ENCODE data around the gene MMP23B.
"Not testable (repeated sequence)": the region's sequence is repeated elsewhere in the genome, so short reads cannot be mapped to it uniquely, and the experiment has no call there.

Gene MMP23B

GRCh38 chr1:1631782-1632420 lies at the start of gene MMP23B:
TSS of gene MMP23B (plus strand) at chr1:1632173. CDS start at chr1:1632219, 46 bp downstream.
- Histone ChIP-seq H3K27ac (ENCODE audit: low read depth, low read length) (no peak within 1 kb of the TSS), H3K4me1 (ENCODE audit: control insufficient read depth, insufficient read depth, low read length, unreplicated experiment) (no peaks in the 10 kb centered on the region), H3K36me3 (ENCODE audit: insufficient read depth, low read length) (no peaks in the 10 kb centered on the region), H3K27me3 (ENCODE audit: insufficient read depth, low read length) (peaks cover 7% of the 10 kb centered on the region; the same call in 1 of the 2 replicates), H3K4me3 (ENCODE audit: low read depth, low read length) (no peak within 1 kb of the TSS), H3K79me2 (ENCODE audit: control insufficient read depth, insufficient read depth, low read length, unreplicated experiment) (no peaks in the 10 kb centered on the region), H2AFZ (ENCODE audit: low read length, unreplicated experiment) (no peak within 1 kb of the TSS)

- Histone ChIP-seq H3K27me3 (ENCODE audit: insufficient read depth, low read length) (peaks cover 26% of the 10 kb centered on the region), H3K4me3 (ENCODE audit: low read depth, low read length) (no peak overlapping the region), H3K4me1 (ENCODE audit: control insufficient read depth, insufficient read depth, low read length, unreplicated experiment) (no peaks in the 10 kb centered on the region)
Measured at GRCh38 chr1:1582585-1583346, 49.2 kb upstream of the MMP23B start.

GRCh38 chr1:1583347-1584010 lies 48.5 kb upstream of the MMP23B start:
- H3K27ac ChIP-seq (ENCODE audit: low read depth, low read length): no peak overlapping the region
- no peak overlapping the region for H3K4me3 ChIP-seq (ENCODE audit: low read depth, low read length)
- H3K36me3 ChIP-seq (ENCODE audit: insufficient read depth, low read length): no peaks in the 10 kb centered on the region
- H2AFZ ChIP-seq (ENCODE audit: low read length, unreplicated experiment): no peak overlapping the region
- H3K79me2 ChIP-seq (ENCODE audit: control insufficient read depth, insufficient read depth, low read length, unreplicated experiment): no peaks in the 10 kb centered on the region
- H3K4me1 ChIP-seq (ENCODE audit: control insufficient read depth, insufficient read depth, low read length, unreplicated experiment): no peaks in the 10 kb centered on the region
- H3K27me3 ChIP-seq (ENCODE audit: insufficient read depth, low read length): peaks cover 26% of the 10 kb centered on the region

More at GRCh38 chr1:1582585-1583346, 49.2 kb upstream of the MMP23B start:
- H2AFZ ChIP-seq (ENCODE audit: low read length, unreplicated experiment): no peak overlapping the region
- H3K36me3 ChIP-seq (ENCODE audit: insufficient read depth, low read length): no peaks in the 10 kb centered on the region
- no peak overlapping the region for H3K27ac ChIP-seq (ENCODE audit: low read depth, low read length)
- H3K79me2 ChIP-seq (ENCODE audit: control insufficient read depth, insufficient read depth, low read length, unreplicated experiment): no peaks in the 10 kb centered on the region

- Histone ChIP-seq H3K79me2 (ENCODE audit: control insufficient read depth, insufficient read depth, low read length, unreplicated experiment) (no peaks in the 10 kb centered on the region), H2AFZ (ENCODE audit: low read length, unreplicated experiment) (no peak overlapping the region), H3K27me3 (ENCODE audit: insufficient read depth, low read length) (peaks cover 13% of the 10 kb centered on the region; the same call in 1 of the 2 replicates), H3K4me1 (ENCODE audit: control insufficient read depth, insufficient read depth, low read length, unreplicated experiment) (no peaks in the 10 kb centered on the region), H3K36me3 (ENCODE audit: insufficient read depth, low read length) (no peaks in the 10 kb centered on the region), H3K4me3 (ENCODE audit: low read depth, low read length) (no peak overlapping the region), H3K27ac (ENCODE audit: low read depth, low read length) (no peak overlapping the region)
Measured at GRCh38 chr1:1591452-1591851, 40.5 kb upstream of the MMP23B start.

- Histone ChIP-seq H3K36me3 (ENCODE audit: insufficient read depth, low read length) (no peaks in the 10 kb centered on the region), H3K27ac (ENCODE audit: low read depth, low read length) (no peak overlapping the region), H2AFZ (ENCODE audit: low read length, unreplicated experiment) (no peak overlapping the region), H3K27me3 (ENCODE audit: insufficient read depth, low read length) (peaks cover 19% of the 10 kb centered on the region; the same call in 1 of the 2 replicates), H3K4me1 (ENCODE audit: control insufficient read depth, insufficient read depth, low read length, unreplicated experiment) (peaks cover 9% of the 10 kb centered on the region), H3K79me2 (ENCODE audit: control insufficient read depth, insufficient read depth, low read length, unreplicated experiment) (no peaks in the 10 kb centered on the region), H3K4me3 (ENCODE audit: low read depth, low read length) (no peak overlapping the region)
Measured at GRCh38 chr1:1593834-1594601, 38.0 kb upstream of the MMP23B start.

- no peak overlapping the region for H3K27ac ChIP-seq (ENCODE audit: low read depth, low read length)
- no peaks in the 10 kb centered on the region for H3K36me3 ChIP-seq (ENCODE audit: insufficient read depth, low read length)
- H2AFZ ChIP-seq (ENCODE audit: low read length, unreplicated experiment): no peak overlapping the region
- no peaks in the 10 kb centered on the region for H3K79me2 ChIP-seq (ENCODE audit: control insufficient read depth, insufficient read depth, low read length, unreplicated experiment)
- H3K4me3 ChIP-seq (ENCODE audit: low read depth, low read length): no peak overlapping the region
- H3K27me3 ChIP-seq (ENCODE audit: insufficient read depth, low read length): peaks cover 19% of the 10 kb centered on the region; the same call in 1 of the 2 replicates
- peaks cover 9% of the 10 kb centered on the region for H3K4me1 ChIP-seq (ENCODE audit: control insufficient read depth, insufficient read depth, low read length, unreplicated experiment)
Measured at GRCh38 chr1:1594602-1595260, 37.2 kb upstream of the MMP23B start.

GRCh38 chr1:1595341-1595740 lies 36.6 kb upstream of the MMP23B start:
- H3K27me3 ChIP-seq (ENCODE audit: insufficient read depth, low read length): peaks cover 19% of the 10 kb centered on the region; the same call in 1 of the 2 replicates
- not testable (repeated sequence) for H2AFZ ChIP-seq (ENCODE audit: low read length, unreplicated experiment); H3K36me3 ChIP-seq (ENCODE audit: insufficient read depth, low read length); H3K27ac ChIP-seq (ENCODE audit: low read depth, low read length); H3K4me1 ChIP-seq (ENCODE audit: control insufficient read depth, insufficient read depth, low read length, unreplicated experiment); H3K4me3 ChIP-seq (ENCODE audit: low read depth, low read length); H3K79me2 ChIP-seq (ENCODE audit: control insufficient read depth, insufficient read depth, low read length, unreplicated experiment)

- no peak overlapping the region for H3K4me3 ChIP-seq (ENCODE audit: low read depth, low read length)
- H3K4me1 ChIP-seq (ENCODE audit: control insufficient read depth, insufficient read depth, low read length, unreplicated experiment): peaks cover 9% of the 10 kb centered on the region
- H3K79me2 ChIP-seq (ENCODE audit: control insufficient read depth, insufficient read depth, low read length, unreplicated experiment): no peaks in the 10 kb centered on the region
- H3K27ac ChIP-seq (ENCODE audit: low read depth, low read length): no peak overlapping the region
- peaks cover 19% of the 10 kb centered on the region; the same call in 1 of the 2 replicates for H3K27me3 ChIP-seq (ENCODE audit: insufficient read depth, low read length)
- H2AFZ ChIP-seq (ENCODE audit: low read length, unreplicated experiment): no peak overlapping the region
- H3K36me3 ChIP-seq (ENCODE audit: insufficient read depth, low read length): no peaks in the 10 kb centered on the region
Measured at GRCh38 chr1:1596493-1597274, 35.3 kb upstream of the MMP23B start.

GRCh38 chr1:1597275-1597930 lies 34.6 kb upstream of the MMP23B start:
- H3K27me3 ChIP-seq (ENCODE audit: insufficient read depth, low read length): peaks cover 19% of the 10 kb centered on the region; the same call in 1 of the 2 replicates
- H3K4me3 ChIP-seq (ENCODE audit: low read depth, low read length): peak overlapping the region; percentile 38; the same call in 1 of the 2 replicates

More at GRCh38 chr1:1597275-1597930, 34.6 kb upstream of the MMP23B start:
- Histone ChIP-seq H2AFZ (ENCODE audit: low read length, unreplicated experiment) (no peak overlapping the region), H3K36me3 (ENCODE audit: insufficient read depth, low read length) (no peaks in the 10 kb centered on the region), H3K27ac (ENCODE audit: low read depth, low read length) (no peak overlapping the region), H3K79me2 (ENCODE audit: control insufficient read depth, insufficient read depth, low read length, unreplicated experiment) (no peaks in the 10 kb centered on the region), H3K4me1 (ENCODE audit: control insufficient read depth, insufficient read depth, low read length, unreplicated experiment) (peaks cover 9% of the 10 kb centered on the region)

Measured in ACC112 (cell line).